Hepatocyte (in vitro differentiated cells): Measurements from ENCODE around the gene KCND3. TPM values are rescaled to one million over a fixed set of nuclear protein-coding genes. Genes with fewer than 3 reads are reported as not detected.
A peak's percentile ranks its signal among the peaks of the same experiment; 100 is the strongest.

Experiments
- DNase-seq: peaks from one replicate; pipeline ENCODE4 v3.0.0-alpha.2; 2016; ENCODE audit warnings: low spot score
- H2AFZ ChIP-seq: fragments of 200-600 bp; sonication (generic); 2 replicates; pipeline ENCODE4 v1.6.0; 2016; ENCODE audit warnings: antibody characterized with exemption, mild to moderate bottlenecking
- H3K27ac ChIP-seq: fragments of 200-600 bp; sonication (generic); 2 replicates; pipeline ENCODE4 v1.5.1; 2016; ENCODE audit warnings: mild to moderate bottlenecking
- H3K27me3 ChIP-seq: fragments of 200-600 bp; sonication (generic); 2 replicates; pipeline ENCODE4 v1.6.1; 2016
- H3K36me3 ChIP-seq: fragments of 200-600 bp; sonication (generic); replicated peaks from 2 replicates; pipeline ENCODE4 v1.5.1; 2016; ENCODE audit warnings: low read depth; ENCODE audit not compliant: insufficient read depth
- H3K4me1 ChIP-seq: fragments of 200-600 bp; sonication (generic); 2 replicates; pipeline ENCODE4 v1.5.1; 2016; ENCODE audit warnings: mild to moderate bottlenecking, moderate library complexity; ENCODE audit not compliant: insufficient read depth
- H3K4me2 ChIP-seq: fragments of 200-600 bp; sonication (generic); 2 replicates; pipeline ENCODE4 v1.6.0; 2016
- H3K4me3 ChIP-seq: fragments of 200-600 bp; sonication (generic); 2 replicates; pipeline ENCODE4 v1.5.1; 2016; ENCODE audit warnings: mild to moderate bottlenecking
- H3K79me2 ChIP-seq: fragments of 200-600 bp; sonication (generic); 2 replicates; pipeline ENCODE4 v1.6.0; 2017; ENCODE audit warnings: mild to moderate bottlenecking
- H3K9me2 ChIP-seq: fragments of 200-600 bp; sonication (generic); replicated peaks from 2 replicates; pipeline ENCODE4 v1.6.0; 2017; ENCODE audit warnings: mild to moderate bottlenecking; ENCODE audit not compliant: insufficient read depth
- H3K9me3 ChIP-seq: fragments of 200-600 bp; sonication (generic); 2 replicates; pipeline ENCODE4 v1.5.1; 2016; ENCODE audit warnings: low read depth, mild to moderate bottlenecking
- H4K20me1 ChIP-seq: fragments of 200-600 bp; sonication (generic); 2 replicates; pipeline ENCODE4 v1.6.0; 2016; ENCODE audit warnings: mild to moderate bottlenecking; ENCODE audit not compliant: insufficient read depth, poor library complexity, severe bottlenecking
- CTCF ChIP-seq: fragments of 200-600 bp; sonication (generic); IDR thresholded peaks from 2 replicates; pipeline ENCODE4 v1.5.1; 2016; ENCODE audit warnings: antibody characterized with exemption, mild to moderate bottlenecking; ENCODE audit not compliant: poor library complexity
- EZH2 ChIP-seq: fragments of 200-600 bp; sonication (generic); IDR thresholded peaks from 2 replicates; pipeline ENCODE4 v1.6.1; 2016; ENCODE audit warnings: antibody characterized with exemption, mild to moderate bottlenecking, borderline replicate concordance
- EZH2phosphoT487 ChIP-seq: fragments of 200-600 bp; sonication (generic); IDR thresholded peaks from one replicate; pipeline ENCODE4 v1.6.1; 2018; ENCODE audit warnings: antibody characterized with exemption, mild to moderate bottlenecking, low read depth, moderate library complexity; ENCODE audit not compliant: unreplicated experiment, severe bottlenecking
- WGBS: methylation state at CpG from one replicate; pipeline ENCODE4 v1.1.6; 2016; ENCODE audit warnings: low lambda C conversion rate; ENCODE audit errors: missing lambda C conversion rate; 5-methylcytosine and 5-hydroxymethylcytosine counted together
- polyA plus RNA-seq: library from polyadenylated mRNA; unstranded; fragments of >200 nt; fragmentation: Nextera tagmentation; extraction: Ambion mirVana; gene quantifications from 2 replicates; pipeline ENCODE4 v1.2.1, GENCODE V29; 2016
- total RNA-seq: library from RNA; depleted of rRNA; stranded (reverse); fragments of >200 nt; gene quantifications from 2 replicates; pipeline ENCODE4 v1.2.3, GENCODE V29; 2014

The KCND3 gene
- total and polyA plus RNA-seq, 2 experiments from 2014 or later: 1.4 to 2.7 TPM

DNA sequence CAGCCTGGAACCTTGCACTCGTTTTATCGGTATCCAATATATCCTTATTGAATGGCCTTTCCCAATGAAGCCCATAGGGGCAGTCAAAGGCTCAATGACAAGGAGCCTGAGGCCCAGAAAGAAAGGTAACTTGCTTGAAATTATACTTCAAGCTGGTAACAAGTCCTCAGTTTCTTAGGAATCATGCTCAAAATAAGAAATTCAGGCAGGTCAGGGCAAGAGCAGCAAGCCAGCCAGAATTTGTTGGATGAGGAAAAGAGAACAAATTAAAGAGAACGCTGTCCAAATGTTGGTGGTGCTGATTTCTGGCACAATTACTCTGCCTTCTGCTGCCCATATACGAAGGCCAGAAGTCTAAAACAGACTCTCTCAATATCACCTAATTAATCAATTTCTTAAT lies 156.1 kb downstream of the KCND3 start:
- peak; percentile 34 for DNase-seq

DNA sequence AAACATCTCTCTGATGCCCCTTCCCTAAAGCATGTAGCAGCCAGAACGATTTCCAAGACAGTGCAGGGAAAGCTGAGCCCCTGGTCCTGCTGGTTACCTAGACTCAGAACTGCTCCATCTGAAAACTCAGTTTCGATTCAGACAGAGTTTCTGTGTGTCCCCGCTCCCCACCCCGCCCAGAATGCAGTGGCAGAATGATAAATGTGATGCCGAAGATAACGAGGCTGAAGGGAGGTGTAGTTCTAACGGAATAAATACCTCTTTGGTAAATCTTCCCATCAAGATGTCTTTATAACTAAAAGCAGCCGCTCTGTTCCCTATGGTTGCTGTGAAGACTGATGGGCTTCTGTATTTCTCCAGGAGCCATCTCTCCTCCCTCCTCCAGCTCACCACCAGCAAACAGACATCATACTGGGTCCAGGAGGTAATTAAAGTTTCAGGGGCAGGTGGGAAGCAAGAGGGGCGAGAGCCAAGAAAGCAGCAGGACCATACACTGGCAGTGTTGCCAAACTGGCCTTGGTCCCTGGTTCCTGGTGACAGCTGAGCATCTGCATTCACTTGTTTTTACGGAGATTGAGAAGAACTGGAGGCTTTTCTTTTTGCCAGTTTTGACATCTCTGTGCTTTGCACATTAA lies 156.8 kb downstream of the KCND3 start:
- Histone ChIP-seq H2AFZ (no peak overlapping the region), H3K4me1 (no peaks in the 10 kb centered on the region), H4K20me1 (no peaks in the 10 kb centered on the region), H3K9me3 (no peaks in the 10 kb centered on the region), H3K27ac (no peak overlapping the region), H3K36me3 (no peaks in the 10 kb centered on the region), H3K27me3 (no peaks in the 10 kb centered on the region), H3K79me2 (no peaks in the 10 kb centered on the region), H3K4me3 (no peak overlapping the region), H3K4me2 (no peak overlapping the region), H3K9me2 (no peaks in the 10 kb centered on the region)
- DNase-seq: no peak
- TF ChIP-seq EZH2 (no peak), EZH2phosphoT487 (no peak), CTCF (no peak)
- WGBS: 85% methylated on average over 10 of the region's 10 CpGs

More for the DNA sequence above, 156.1 kb downstream of the KCND3 start:
- H3K36me3 ChIP-seq: no peaks in the 10 kb centered on the region
- no peak overlapping the region for H3K4me3 ChIP-seq
- 78% methylated on average over 4 of the region's 4 CpGs for WGBS
- TF ChIP-seq EZH2 (no peak), CTCF (no peak), EZH2phosphoT487 (no peak)
- no peak overlapping the region for H3K4me2 ChIP-seq
- H2AFZ ChIP-seq: no peak overlapping the region
- H3K4me1 ChIP-seq: no peaks in the 10 kb centered on the region
- no peaks in the 10 kb centered on the region for H3K9me3 ChIP-seq
- no peaks in the 10 kb centered on the region for H3K9me2 ChIP-seq
- H4K20me1 ChIP-seq: no peaks in the 10 kb centered on the region
- no peaks in the 10 kb centered on the region for H3K27me3 ChIP-seq
- H3K27ac ChIP-seq: no peak overlapping the region
- H3K79me2 ChIP-seq: no peaks in the 10 kb centered on the region

- H3K27me3 ChIP-seq: no peaks in the 10 kb centered on the region
- no peak overlapping the region for H3K27ac ChIP-seq
- H4K20me1 ChIP-seq: no peaks in the 10 kb centered on the region
- H3K4me3 ChIP-seq: no peak overlapping the region
- no peaks in the 10 kb centered on the region for H3K79me2 ChIP-seq
- TF ChIP-seq EZH2 (no peak), EZH2phosphoT487 (no peak), CTCF (no peak)
- H3K9me2 ChIP-seq: no peaks in the 10 kb centered on the region
- 30% methylated on average over 1 of the region's 1 CpG for WGBS
- no peaks in the 10 kb centered on the region for H3K9me3 ChIP-seq
- H2AFZ ChIP-seq: no peak overlapping the region
- no peak overlapping the region for H3K4me2 ChIP-seq
- H3K36me3 ChIP-seq: no peaks in the 10 kb centered on the region
- no peaks in the 10 kb centered on the region for H3K4me1 ChIP-seq
- no peak for DNase-seq
Measured at GRCh38 chr1:111831153-111831552, 158.3 kb downstream of the KCND3 start.
